Fibroblast of skin of right biceps (primary cell): ENCODE measurements around the gene EDA2R.

Experiments
- DNase-seq: peaks from one replicate; pipeline ENCODE4 v3.0.0-alpha.2; 2013

EDA2R gene, protein sequence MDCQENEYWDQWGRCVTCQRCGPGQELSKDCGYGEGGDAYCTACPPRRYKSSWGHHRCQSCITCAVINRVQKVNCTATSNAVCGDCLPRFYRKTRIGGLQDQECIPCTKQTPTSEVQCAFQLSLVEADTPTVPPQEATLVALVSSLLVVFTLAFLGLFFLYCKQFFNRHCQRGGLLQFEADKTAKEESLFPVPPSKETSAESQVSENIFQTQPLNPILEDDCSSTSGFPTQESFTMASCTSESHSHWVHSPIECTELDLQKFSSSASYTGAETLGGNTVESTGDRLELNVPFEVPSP

GRCh38 chrX:66638591-66639500 lies at the start of gene EDA2R:
EDA2R (minus strand) TSS chrX:66639078; CDS start chrX:66616020, 23,058 bp downstream.
- peak; percentile 89 for DNase-seq

GRCh38 chrX:66684196-66684595 lies 45.3 kb upstream of the EDA2R start:
- peak; percentile 21 for DNase-seq

GRCh38 chrX:66680451-66680850 lies 41.6 kb upstream of the EDA2R start:
- peak; percentile 43 for DNase-seq

DNA sequence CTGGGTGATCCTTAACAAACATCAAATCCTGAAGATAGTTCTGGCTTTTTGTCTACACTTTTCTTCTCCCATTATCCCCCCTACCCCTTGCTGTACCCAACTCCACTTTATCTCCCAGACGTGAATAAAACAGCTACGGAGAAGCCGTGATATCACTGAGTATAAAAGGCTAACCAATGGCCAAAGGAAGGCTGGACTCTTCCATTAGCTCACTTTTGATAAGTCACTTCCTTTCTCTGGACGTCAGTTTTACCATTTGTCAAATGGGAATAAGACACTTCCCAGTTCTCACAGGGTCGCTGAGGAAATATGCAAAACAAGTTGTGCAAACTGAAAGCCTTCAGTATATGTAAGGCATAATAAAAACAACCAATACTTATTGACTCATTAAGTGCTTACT lies 38.6 kb upstream of the EDA2R start:
- DNase-seq = peak; percentile 14

DNA sequence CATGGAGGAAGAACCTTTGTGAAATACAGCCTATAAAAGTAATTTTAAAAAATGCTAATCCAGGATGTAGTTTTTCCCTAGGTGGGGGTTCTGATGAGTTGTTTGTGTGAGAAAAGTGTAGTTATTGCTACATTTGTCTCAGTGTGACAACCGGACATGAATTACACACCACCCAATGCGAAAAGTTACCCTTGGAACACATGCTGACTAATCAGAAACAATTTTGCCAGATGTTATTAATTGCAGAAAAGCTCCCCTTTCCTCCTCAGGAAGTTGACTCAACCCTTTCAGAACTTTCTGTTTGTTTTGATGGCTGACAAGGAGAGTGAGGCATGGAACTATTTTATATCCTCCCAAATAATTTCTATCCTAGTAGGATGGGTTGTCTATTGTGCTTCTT lies 38.1 kb upstream of the EDA2R start:
- DNase-seq = peak; percentile 88

GRCh38 chrX:66676413-66676812 lies 37.5 kb upstream of the EDA2R start:
- DNase-seq = peak; percentile 68

DNA sequence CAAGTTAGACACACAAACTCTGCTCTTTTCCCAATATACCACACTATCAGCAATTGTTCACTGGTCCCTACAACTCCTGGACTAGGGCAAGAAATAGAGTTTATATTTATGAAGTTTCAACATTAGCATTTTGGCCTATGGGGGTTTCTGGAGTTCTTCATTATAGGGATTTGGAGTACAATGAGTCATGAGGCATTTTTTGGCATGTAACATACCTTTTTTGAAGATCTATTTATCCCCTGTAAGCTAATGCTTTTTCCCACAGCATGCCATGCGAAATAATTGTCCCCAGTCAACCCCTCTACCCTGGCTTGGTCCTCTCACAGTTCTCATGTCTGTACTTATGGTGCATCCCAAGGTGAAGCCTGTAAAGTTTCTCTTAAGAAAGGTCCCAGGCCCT lies 36.7 kb upstream of the EDA2R start:
- peak; percentile 33 for DNase-seq

- DNase-seq = no peak
These were observed 35.6 kb upstream of the EDA2R start for GRCh38 chrX:66674506-66674905.

DNA sequence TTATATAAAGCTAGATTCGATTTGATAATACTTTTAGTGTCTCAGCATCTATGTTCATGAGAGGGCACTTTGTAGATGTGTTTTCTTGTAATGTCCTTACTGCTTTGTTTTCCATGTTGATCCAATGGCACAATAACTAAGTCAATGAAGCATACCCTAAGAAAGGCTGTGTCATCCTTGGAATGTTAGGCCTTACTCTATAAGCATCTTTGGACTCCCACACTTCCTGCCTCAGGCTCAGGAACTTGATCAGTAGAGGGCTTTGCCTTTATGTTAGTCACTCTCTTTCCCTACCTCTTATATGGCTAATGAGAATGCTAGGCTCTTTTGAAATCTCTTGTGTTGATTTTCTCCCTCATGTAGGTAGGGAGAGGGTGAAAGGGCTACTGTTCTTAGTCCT lies 33.2 kb upstream of the EDA2R start:
- DNase-seq = peak; percentile 46

GRCh38 chrX:66654411-66654810 lies 15.5 kb upstream of the EDA2R start:
- DNase-seq = no peak

GRCh38 chrX:66635360-66635759 lies 3.5 kb downstream of the EDA2R start:
- peak; percentile 86 for DNase-seq

- DNase-seq = peak; percentile 50
These were observed 4.6 kb downstream of the EDA2R start for GRCh38 chrX:66634272-66634671.

GRCh38 chrX:66633541-66633940 lies 5.3 kb downstream of the EDA2R start:
- DNase-seq = peak; percentile 72

DNA sequence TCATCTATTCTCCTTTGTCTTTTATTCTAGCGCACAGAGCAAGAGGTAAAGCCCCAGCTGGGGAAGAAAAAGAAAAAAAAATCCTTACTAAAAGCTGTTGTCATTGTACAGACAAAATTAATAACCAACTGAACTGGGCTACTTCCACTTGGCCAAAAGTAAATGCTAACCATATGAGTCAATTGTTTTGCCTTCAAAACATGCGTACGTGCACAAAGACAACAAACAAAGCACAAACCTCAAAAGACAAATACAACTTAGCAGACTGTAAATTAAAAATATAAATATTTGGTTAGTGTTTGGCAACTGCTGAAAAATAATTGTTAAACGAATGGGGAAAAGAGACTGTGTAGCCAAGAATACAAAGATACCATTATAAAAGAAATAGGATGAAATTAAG lies 5.9 kb downstream of the EDA2R start:
- DNase-seq = no peak

DNA sequence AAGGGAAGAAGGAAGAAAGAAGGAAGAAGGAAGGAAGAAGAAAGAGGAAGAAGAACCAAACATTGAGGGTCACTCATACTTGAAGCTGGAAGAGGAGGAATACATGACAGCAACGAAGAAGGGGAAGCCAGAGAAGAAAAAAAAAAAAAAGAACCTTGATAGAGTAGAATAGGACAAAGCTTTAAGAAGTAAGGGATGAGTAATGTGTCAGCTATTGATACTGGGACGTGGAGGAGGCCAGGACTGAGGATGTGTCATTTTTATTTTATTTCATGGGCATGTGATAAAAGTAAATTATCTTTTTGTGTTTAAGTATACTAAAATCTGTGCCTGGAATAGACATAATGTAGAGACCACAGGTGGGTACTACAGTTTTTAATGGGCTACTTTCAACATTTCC lies 6.4 kb downstream of the EDA2R start:
- peak; percentile 62 for DNase-seq

DNA sequence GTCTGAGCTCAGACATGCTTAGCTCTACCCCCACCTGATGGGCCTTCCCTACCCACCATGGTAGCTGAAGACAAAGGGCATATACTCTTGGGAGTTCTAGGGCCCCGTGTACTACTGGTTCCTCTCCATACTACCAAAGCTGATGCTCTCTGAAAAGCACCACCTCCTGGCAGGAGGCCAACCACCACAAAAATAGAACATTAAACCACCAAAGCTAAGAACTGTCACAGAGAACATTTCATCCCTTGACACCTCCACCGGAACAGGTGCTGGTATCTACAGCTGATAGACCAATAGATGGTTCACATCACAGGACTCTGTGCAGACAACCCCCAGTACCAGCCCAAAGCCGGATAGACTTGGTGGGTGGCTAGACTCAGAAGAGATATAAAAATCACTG lies 13.4 kb downstream of the EDA2R start:
- DNase-seq = no peak

DNA sequence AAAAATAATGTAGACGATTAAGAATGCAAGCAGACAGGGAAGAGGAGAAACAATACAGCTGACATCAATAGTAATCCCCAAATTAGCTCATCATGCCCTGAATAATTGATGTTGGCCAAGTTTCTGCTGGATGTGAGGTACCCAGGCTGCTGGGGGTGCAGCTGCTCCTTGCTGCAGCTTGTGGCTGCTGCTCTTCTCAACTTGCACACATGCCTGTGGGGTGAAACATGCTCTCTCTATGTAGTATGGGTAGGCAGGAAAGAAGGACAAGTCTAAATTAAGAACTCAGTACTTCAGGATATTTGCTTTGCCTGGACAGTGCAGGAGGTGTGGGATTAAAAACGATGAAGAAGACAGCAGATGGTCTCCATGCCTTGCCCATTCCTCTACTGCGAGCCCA lies 16.7 kb downstream of the EDA2R start:
- DNase-seq = peak; percentile 49

GRCh38 chrX:66616944-66617343 lies 21.9 kb downstream of the EDA2R start:
- no peak for DNase-seq

DNA sequence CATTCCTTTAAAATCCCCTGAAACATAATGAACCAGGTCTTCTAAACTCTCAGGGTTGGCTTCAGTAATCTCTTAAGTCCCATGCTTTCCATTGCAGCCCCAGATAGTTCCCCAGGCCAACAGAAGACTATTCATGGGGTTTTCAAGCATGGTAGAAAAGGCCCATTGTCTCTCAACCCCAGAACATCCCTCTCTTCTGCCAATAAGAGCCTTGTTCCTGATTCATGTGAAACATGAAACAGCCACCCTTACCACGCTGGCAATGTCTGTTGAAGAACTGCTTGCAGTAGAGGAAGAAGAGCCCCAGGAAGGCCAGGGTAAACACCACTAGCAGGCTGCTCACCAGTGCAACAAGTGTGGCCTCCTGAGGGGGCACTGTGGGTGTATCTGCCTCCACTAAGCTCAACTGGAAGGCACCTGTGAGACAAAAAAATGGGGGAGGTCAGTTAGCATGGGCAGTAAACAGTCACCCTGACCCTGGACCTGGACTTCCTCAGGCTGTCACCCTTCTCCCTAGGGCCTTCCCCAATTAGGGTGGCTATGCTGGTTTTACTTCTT lies 36.4 kb downstream of the EDA2R start:
- DNase-seq = no peak

DNA sequence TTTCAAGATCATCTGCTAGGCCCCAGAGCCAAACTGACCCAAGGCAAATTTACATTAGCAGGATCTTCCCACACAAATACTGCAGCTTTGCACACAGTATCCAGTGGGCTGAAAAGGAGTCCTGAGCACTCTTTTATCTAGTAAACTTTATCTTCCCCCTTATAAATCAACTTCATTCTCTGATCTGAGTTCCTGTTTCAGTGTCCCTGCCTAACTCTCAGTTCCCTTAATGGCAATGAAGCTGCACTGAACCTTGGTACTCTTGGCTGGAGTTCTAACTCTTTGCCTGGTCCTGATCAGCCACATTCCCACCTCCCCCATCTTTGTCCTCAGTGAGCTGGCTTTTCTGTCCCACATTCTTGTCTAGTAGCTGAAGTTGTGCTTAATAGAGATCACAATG lies 37.4 kb downstream of the EDA2R start:
- no peak for DNase-seq

DNA sequence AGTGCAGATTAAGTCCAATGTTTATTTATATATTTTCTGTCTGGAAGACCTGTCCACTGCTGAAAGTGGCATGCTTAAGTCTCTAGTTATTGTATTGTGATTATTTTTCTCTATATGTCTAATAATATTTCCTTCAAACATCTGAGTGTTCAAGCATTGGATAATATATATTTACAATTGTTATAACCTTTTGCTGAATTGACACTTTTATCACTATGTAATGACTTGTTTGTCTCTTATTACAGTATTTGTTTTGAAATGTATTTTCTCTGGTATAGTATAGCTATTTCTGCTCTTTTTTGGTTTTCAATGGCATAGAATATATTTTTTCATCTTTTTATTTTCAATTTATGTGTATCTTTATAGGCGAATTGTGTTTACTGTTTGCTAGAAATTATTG lies 59.7 kb downstream of the EDA2R start:
- DNase-seq = no peak

GRCh38 chrX:66553973-66554372 lies 84.9 kb downstream of the EDA2R start:
- DNase-seq = no peak

DNA sequence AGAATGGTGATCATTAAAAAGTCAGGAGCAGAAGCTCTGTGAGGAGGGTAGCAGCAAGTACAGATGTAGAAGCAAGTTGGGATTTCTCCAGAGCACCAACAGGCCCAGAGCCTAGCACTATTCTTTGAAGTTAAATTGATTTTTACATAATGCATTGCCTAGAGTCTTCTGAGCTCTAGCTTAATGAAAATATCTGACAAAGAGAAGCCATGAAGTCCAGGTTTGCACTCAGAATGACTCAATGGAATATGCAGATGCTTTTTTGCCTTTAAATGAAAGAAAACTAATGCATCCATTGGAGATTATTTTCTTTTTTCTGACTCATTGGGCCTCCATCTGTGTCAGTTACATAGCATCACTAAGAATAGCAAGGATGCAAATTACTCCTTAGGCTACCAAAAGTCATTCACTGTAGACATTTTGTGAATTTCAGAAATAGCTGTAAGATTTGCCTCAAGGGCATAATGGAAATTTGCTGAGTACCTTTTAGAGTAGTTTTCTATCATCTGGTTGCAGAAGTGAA lies 91.0 kb downstream of the EDA2R start:
- no peak for DNase-seq
